Smooth muscle cell (in vitro differentiated cells): Measurements from ENCODE around the gene LCP2. TPM values are rescaled to one million over a fixed set of nuclear protein-coding genes. Genes with fewer than 3 reads are reported as not detected.

Source experiments
- DNase-seq: peaks from one replicate; lab custom pipeline; 2025; ENCODE audit not compliant: unreplicated experiment; lab: John Stamatoyannopoulos, UW
- H2AFZ ChIP-seq: fragments of 200-600 bp; sonication (generic); 2 replicates; pipeline ENCODE4 v1.6.0; 2016; ENCODE audit warnings: antibody characterized with exemption, low read depth, mild to moderate bottlenecking
- H3F3A ChIP-seq: fragments of 200-600 bp; sonication (generic); 2 replicates; pipeline ENCODE4 v1.6.0; 2017; ENCODE audit warnings: antibody characterized with exemption, low read depth
- H3K27ac ChIP-seq: fragments of 200-600 bp; sonication (generic); 2 replicates; pipeline ENCODE4 v1.5.1; 2016; ENCODE audit warnings: low read depth, mild to moderate bottlenecking
- H3K27me3 ChIP-seq: fragments of 200-600 bp; sonication (generic); 2 replicates; pipeline ENCODE4 v1.6.1; 2016; ENCODE audit warnings: low read depth, mild to moderate bottlenecking
- H3K36me3 ChIP-seq: fragments of 200-600 bp; sonication (generic); 2 replicates; pipeline ENCODE4 v1.5.1; 2016; ENCODE audit warnings: low read depth
- H3K4me1 ChIP-seq: fragments of 200-600 bp; sonication (generic); 2 replicates; pipeline ENCODE4 v1.5.1; 2016; ENCODE audit warnings: low read depth
- H3K4me2 ChIP-seq: fragments of 200-600 bp; sonication (generic); 2 replicates; pipeline ENCODE4 v1.6.0; 2016; ENCODE audit warnings: mild to moderate bottlenecking
- H3K4me3 ChIP-seq: fragments of 200-600 bp; sonication (generic); 2 replicates; pipeline ENCODE4 v1.5.1; 2016; ENCODE audit warnings: mild to moderate bottlenecking
- H3K79me2 ChIP-seq: fragments of 200-600 bp; sonication (generic); 2 replicates; pipeline ENCODE4 v1.6.0; 2016; ENCODE audit warnings: low read depth, mild to moderate bottlenecking
- H3K9ac ChIP-seq: fragments of 200-600 bp; sonication (generic); 2 replicates; pipeline ENCODE4 v1.6.0; 2016; ENCODE audit warnings: low read depth
- H3K9me3 ChIP-seq: fragments of 200-600 bp; sonication (generic); replicated peaks from 2 replicates; pipeline ENCODE4 v1.5.1; 2016; ENCODE audit warnings: low read depth
- H4K20me1 ChIP-seq: fragments of 200-600 bp; sonication (generic); 2 replicates; pipeline ENCODE4 v1.6.0; 2016; ENCODE audit warnings: low read depth
- WGBS: methylation state at CpG from one replicate; pipeline ENCODE4 v1.1.7; 2016; ENCODE audit warnings: low lambda C conversion rate; 5-methylcytosine and 5-hydroxymethylcytosine counted together
- polyA plus RNA-seq: library from polyadenylated mRNA; unstranded; fragments of >200 nt; fragmentation: Nextera tagmentation; extraction: Ambion mirVana; gene quantifications from 2 replicates; pipeline ENCODE4 v1.2.1, GENCODE V29; 2016
- total RNA-seq: library from RNA; depleted of rRNA; stranded (reverse); fragments of >200 nt; gene quantifications from 2 replicates; pipeline ENCODE4 v1.2.3, GENCODE V29; 2014
- TF ChIP-seq, protein P1 (sequence below): fragments of 200-600 bp; sonication (generic); IDR thresholded peaks from 2 replicates; pipeline ENCODE4 v1.5.1; 2017; ENCODE audit warnings: borderline replicate concordance, mild to moderate bottlenecking, antibody characterized with exemption; ENCODE audit not compliant: insufficient read depth, poor library complexity, severe bottlenecking

Gene LCP2
- total and polyA plus RNA-seq, 2 experiments from 2014 or later, result 0.45 to 2.7 TPM

DNA sequence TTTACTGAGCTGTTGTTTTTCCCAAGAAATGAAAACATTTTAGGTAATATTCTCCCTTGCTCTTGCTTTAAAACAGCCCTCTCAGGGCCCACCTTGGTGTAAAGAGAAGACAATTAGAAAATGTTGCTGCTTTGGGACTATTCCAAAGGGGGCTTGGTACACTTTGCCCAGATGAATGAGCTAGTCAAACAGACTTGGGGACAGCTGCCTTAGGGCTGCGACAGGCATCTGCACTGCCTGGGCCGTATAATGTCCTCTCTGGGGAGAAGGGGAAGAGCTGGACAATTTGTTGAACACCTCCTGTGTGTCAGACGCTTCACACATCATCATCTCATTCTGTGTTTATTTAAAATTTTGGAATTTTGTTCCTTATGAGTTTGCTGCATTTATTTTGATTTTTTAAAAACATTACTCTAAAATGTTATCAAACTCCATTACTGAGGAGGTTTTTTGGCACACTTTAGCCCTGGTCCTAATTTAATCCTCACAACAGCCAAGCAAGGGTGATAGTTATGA, 36.0 kb downstream of the LCP2 start:
- Histone ChIP-seq H3K79me2 (no peaks in the 10 kb centered on the region), H3K27ac (no peak overlapping the region), H3K9ac (no peak overlapping the region), H3F3A (no peaks in the 10 kb centered on the region), H3K27me3 (no peaks in the 10 kb centered on the region), H3K9me3 (no peaks in the 10 kb centered on the region), H3K4me1 (peaks cover 16% of the 10 kb centered on the region), H3K4me3 (no peak overlapping the region), H2AFZ (no peak overlapping the region), H4K20me1 (no peaks in the 10 kb centered on the region), H3K4me2 (no peak overlapping the region), H3K36me3 (no peaks in the 10 kb centered on the region)
- WGBS, result 89% methylated on average over 3 of the region's 3 CpGs
- TF ChIP-seq, protein P1, sequence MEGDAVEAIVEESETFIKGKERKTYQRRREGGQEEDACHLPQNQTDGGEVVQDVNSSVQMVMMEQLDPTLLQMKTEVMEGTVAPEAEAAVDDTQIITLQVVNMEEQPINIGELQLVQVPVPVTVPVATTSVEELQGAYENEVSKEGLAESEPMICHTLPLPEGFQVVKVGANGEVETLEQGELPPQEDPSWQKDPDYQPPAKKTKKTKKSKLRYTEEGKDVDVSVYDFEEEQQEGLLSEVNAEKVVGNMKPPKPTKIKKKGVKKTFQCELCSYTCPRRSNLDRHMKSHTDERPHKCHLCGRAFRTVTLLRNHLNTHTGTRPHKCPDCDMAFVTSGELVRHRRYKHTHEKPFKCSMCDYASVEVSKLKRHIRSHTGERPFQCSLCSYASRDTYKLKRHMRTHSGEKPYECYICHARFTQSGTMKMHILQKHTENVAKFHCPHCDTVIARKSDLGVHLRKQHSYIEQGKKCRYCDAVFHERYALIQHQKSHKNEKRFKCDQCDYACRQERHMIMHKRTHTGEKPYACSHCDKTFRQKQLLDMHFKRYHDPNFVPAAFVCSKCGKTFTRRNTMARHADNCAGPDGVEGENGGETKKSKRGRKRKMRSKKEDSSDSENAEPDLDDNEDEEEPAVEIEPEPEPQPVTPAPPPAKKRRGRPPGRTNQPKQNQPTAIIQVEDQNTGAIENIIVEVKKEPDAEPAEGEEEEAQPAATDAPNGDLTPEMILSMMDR, result no peak
- no peak for DNase-seq

DNA sequence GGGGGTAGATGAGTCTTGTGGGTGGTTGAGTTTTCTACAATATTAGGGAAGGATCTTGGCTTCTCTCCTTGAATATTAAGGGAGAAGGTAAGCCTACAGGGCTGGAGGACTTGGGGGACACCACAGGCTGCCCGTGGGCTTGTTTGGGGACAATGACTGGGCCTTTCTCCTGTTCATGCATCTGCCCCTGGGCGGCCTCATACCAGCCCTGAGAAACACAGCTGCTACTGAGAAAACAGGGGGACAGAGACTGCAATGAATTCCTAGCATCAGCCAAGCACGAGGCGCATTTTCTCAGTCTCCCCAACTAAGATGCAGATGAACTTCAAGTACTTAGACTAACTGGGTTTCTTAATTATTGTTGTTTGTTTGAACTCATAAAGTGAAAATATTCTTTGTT, 40.2 kb downstream of the LCP2 start:
- H3K4me3 ChIP-seq, result no peak overlapping the region
- TF ChIP-seq, protein P1, result no peak
- no peaks in the 10 kb centered on the region for H4K20me1 ChIP-seq
- H3F3A ChIP-seq, result no peaks in the 10 kb centered on the region
- no peaks in the 10 kb centered on the region for H3K79me2 ChIP-seq
- H3K27ac ChIP-seq, result no peak overlapping the region
- no peak for DNase-seq
- H2AFZ ChIP-seq, result no peak overlapping the region
- no peaks in the 10 kb centered on the region for H3K27me3 ChIP-seq
- H3K36me3 ChIP-seq, result no peaks in the 10 kb centered on the region
- no peak overlapping the region for H3K4me2 ChIP-seq
- H3K4me1 ChIP-seq, result peaks cover under 1% of the 10 kb centered on the region
- no peaks in the 10 kb centered on the region for H3K9me3 ChIP-seq
- H3K9ac ChIP-seq, result no peak overlapping the region
- 96% methylated on average over 4 of the region's 4 CpGs for WGBS

DNA sequence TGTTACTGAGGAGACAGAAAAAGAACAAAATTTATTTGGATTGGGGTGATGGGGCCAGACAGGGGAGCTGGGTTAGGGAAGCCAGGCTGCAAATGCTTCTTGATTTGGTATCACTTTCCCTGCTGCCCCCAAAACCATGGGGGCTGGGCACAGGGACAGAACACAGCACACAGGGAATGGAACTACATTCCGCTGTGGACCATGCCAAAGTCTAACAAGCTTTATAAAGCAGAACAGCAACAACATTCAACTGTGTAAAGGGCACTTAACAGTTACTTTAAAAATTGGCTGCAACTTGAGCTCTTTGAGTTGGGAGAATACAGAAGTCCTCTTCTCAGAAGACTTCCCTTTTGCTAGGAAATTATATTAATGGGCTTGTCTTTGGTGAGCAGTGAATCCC, 41.0 kb downstream of the LCP2 start:
- Histone ChIP-seq H3K4me3 (no peak overlapping the region), H3K9ac (no peak overlapping the region), H3K27ac (no peak overlapping the region), H3K4me2 (no peak overlapping the region), H3K36me3 (no peaks in the 10 kb centered on the region), H3K4me1 (peaks cover 8% of the 10 kb centered on the region), H3K79me2 (no peaks in the 10 kb centered on the region), H3K27me3 (no peaks in the 10 kb centered on the region), H3F3A (no peaks in the 10 kb centered on the region), H2AFZ (no peak overlapping the region), H3K9me3 (no peaks in the 10 kb centered on the region), H4K20me1 (no peaks in the 10 kb centered on the region)
- TF ChIP-seq, protein P1, result no peak
- DNase-seq, result no peak
- WGBS, result 93% methylated on average over 1 of the region's 1 CpG

DNA sequence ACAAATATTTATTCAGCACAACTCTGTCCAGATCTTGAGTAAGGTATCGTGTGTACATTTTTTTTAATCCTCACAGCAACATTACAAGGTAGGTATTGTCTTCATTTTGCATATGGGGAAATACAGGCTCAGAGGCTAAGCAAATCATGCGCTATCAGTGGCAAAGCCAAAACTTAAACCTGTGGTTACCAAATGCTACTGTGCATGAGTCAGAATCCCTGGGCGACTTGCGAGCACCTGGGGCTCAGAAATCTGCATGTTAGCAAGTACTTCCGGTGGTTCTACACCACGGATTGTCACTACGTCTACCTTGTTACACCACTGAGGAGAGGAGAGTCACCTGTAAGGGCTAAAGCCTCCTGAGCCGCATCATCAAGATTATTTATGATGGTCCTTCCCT, 43.5 kb downstream of the LCP2 start:
- WGBS, result 55% methylated on average over 8 of the region's 8 CpGs
- no peaks in the 10 kb centered on the region for H3K36me3 ChIP-seq
- TF ChIP-seq, protein P1, result no peak
- H3K4me2 ChIP-seq, result no peak overlapping the region
- H3K4me1 ChIP-seq, result peaks cover 14% of the 10 kb centered on the region
- H3K27me3 ChIP-seq, result no peaks in the 10 kb centered on the region
- H4K20me1 ChIP-seq, result no peaks in the 10 kb centered on the region
- no peak overlapping the region for H3K4me3 ChIP-seq
- H3F3A ChIP-seq, result no peaks in the 10 kb centered on the region
- no peak for DNase-seq
- no peaks in the 10 kb centered on the region for H3K79me2 ChIP-seq
- H3K27ac ChIP-seq, result no peak overlapping the region
- H3K9ac ChIP-seq, result no peak overlapping the region
- H2AFZ ChIP-seq, result no peak overlapping the region
- no peaks in the 10 kb centered on the region for H3K9me3 ChIP-seq
